ENCODE results near the gene BMP5.
"Not testable (repeated sequence)": the region's sequence is repeated elsewhere in the genome, so short reads cannot be mapped to it uniquely, and the experiment has no call there.

Gene BMP5

DNA sequence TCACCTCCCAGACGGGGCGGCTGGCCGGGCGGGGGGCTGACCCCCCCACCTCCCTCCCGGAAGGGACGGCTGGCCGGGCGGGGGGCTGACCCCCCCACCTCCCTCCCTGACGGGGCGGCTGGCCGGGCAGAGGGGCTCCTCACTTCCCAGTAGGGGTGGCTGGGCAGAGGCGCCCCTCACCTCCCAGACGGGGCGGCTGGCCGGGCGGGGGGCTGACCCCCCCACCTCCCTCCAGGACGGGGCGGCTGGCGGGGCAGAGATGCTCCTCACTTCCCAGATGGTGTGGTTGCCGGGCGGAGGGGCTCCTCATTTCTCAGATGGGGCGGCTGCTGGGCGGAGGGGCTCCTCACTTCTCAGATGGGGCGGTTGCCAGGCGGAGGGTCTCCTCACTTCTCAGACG, 34.5 kb upstream of the BMP5 start:
- not testable (repeated sequence) for H3K4me1 ChIP-seq (ENCODE audit: control insufficient read depth, insufficient read depth, low read depth, low read length); H3K27me3 ChIP-seq (ENCODE audit: control insufficient read depth in 1 of 2, insufficient read depth in 1 of 2, low read length in 2 of 2); H2BK120ac ChIP-seq (ENCODE audit: low read depth, low read length); H2AFZ ChIP-seq (ENCODE audit: low read depth, low read length); H3K4me2 ChIP-seq (ENCODE audit: low read length, poor library complexity, severe bottlenecking); H3K4me3 ChIP-seq (ENCODE audit: insufficient read depth in 1 of 2, low read depth in 1 of 2, low read length in 2 of 2); H2AK5ac ChIP-seq (ENCODE audit: low read length, severe bottlenecking); H3K18ac ChIP-seq (ENCODE audit: low read depth in 1 of 2, low read length in 2 of 2); H3K27ac ChIP-seq (ENCODE audit: low read length, poor library complexity, severe bottlenecking); H2BK15ac ChIP-seq (ENCODE audit: low read depth, poor library complexity, severe bottlenecking); H2BK5ac ChIP-seq (ENCODE audit: low read depth, low read length, poor library complexity, severe bottlenecking); H3K36me3 ChIP-seq (ENCODE audit: control insufficient read depth in 1 of 2, insufficient read depth in 2 of 2, low read depth in 1 of 2, low read length in 2 of 2); DNase-seq; H3K14ac ChIP-seq (ENCODE audit: low read length in 2 of 2); H4K8ac ChIP-seq (ENCODE audit: low read length); H4K91ac ChIP-seq (ENCODE audit: low read length); H3K4ac ChIP-seq (ENCODE audit: low read depth in 1 of 2, low read length in 2 of 2); H3K9me3 ChIP-seq (ENCODE audit: control insufficient read depth, low read length); H3K79me1 ChIP-seq (replicated peaks; ENCODE audit: low read length, poor library complexity, severe bottlenecking); H3K23ac ChIP-seq (ENCODE audit: low read length in 2 of 2); H3K9ac ChIP-seq (ENCODE audit: low read length); H2BK12ac ChIP-seq (ENCODE audit: low read length in 2 of 2)
- WGBS: no CpG with 5 or more reads among the region's 26 CpGs

DNA sequence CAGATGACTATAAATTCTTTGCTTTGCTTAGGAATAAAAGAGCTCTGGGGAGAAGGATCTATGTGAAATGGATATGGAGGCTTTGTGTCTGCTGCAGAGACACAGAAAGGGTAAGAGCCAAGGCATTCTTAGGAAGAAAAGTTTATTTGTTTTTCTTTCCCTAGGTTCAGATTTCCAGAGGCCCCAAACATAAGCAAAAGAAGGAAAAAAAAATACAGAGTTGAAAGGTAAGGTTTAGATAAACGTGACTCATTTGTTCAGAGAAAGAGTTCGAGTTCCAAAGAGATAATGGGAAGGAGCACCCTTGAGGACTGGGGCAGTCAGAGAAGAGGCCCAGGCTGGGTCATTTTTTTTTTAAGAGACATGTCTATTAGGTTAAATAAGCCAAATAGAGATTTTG, 27.4 kb upstream of the BMP5 start:
- no peaks in the 10 kb centered on the region for H3K9me3 ChIP-seq (ENCODE audit: control insufficient read depth, low read length)
- no peaks in the 10 kb centered on the region for H3K36me3 ChIP-seq (ENCODE audit: control insufficient read depth in 1 of 2, insufficient read depth in 2 of 2, low read depth in 1 of 2, low read length in 2 of 2)
- H2BK5ac ChIP-seq (ENCODE audit: low read depth, low read length, poor library complexity, severe bottlenecking): no peak overlapping the region
- H3K9ac ChIP-seq (ENCODE audit: low read length): no peak overlapping the region
- peak; percentile 58 for DNase-seq
- WGBS: 0% methylated on average over 2 of the region's 2 CpGs
- no peak overlapping the region for H2BK15ac ChIP-seq (ENCODE audit: low read depth, poor library complexity, severe bottlenecking)
- H3K27ac ChIP-seq (ENCODE audit: low read length, poor library complexity, severe bottlenecking): peak overlapping the region; percentile 81
- H3K14ac ChIP-seq (ENCODE audit: low read length in 2 of 2): no peak overlapping the region
- H3K23ac ChIP-seq (ENCODE audit: low read length in 2 of 2): no peak overlapping the region
- no peak overlapping the region for H3K18ac ChIP-seq (ENCODE audit: low read depth in 1 of 2, low read length in 2 of 2)
- no peak overlapping the region for H2AK5ac ChIP-seq (ENCODE audit: low read length, severe bottlenecking)
- H3K4me1 ChIP-seq (ENCODE audit: control insufficient read depth, insufficient read depth, low read depth, low read length): peaks cover 4% of the 10 kb centered on the region
- no peak overlapping the region for H2BK120ac ChIP-seq (ENCODE audit: low read depth, low read length)
- no peaks in the 10 kb centered on the region for H3K27me3 ChIP-seq (ENCODE audit: control insufficient read depth in 1 of 2, insufficient read depth in 1 of 2, low read length in 2 of 2)
- no peaks in the 10 kb centered on the region for H3K79me1 ChIP-seq (replicated peaks; ENCODE audit: low read length, poor library complexity, severe bottlenecking)
- H3K4me3 ChIP-seq (ENCODE audit: insufficient read depth in 1 of 2, low read depth in 1 of 2, low read length in 2 of 2): no peak overlapping the region
- no peak overlapping the region for H4K8ac ChIP-seq (ENCODE audit: low read length)
- no peak overlapping the region for H3K4ac ChIP-seq (ENCODE audit: low read depth in 1 of 2, low read length in 2 of 2)
- no peak overlapping the region for H3K4me2 ChIP-seq (ENCODE audit: low read length, poor library complexity, severe bottlenecking)
- no peak overlapping the region for H4K91ac ChIP-seq (ENCODE audit: low read length)
- no peak overlapping the region for H2AFZ ChIP-seq (ENCODE audit: low read depth, low read length)
- no peak overlapping the region for H2BK12ac ChIP-seq (ENCODE audit: low read length in 2 of 2)

DNA sequence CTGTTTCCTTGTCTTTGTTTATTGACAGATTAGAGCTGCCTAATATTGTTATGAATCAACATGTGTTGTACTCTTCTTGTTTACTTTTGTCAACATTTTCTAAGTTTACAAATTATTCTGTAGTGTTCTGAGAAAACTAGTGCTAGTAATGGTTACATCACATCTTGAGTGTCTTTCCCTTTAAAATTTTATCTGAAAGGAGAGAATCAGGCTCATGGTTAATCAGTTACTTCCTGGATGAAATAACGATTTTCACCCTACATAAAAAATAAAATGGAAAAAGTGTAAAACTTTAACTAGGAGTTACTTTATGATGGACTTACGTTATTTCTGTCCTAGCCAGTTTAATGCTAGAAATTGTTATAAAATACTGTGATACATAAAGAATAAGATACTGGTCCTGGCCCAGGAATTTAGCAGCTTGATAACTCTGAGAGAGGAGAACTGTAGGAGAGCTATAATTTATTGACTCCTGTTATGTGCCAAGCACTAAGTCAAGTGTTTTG, 26.4 kb upstream of the BMP5 start:
- Histone ChIP-seq H3K4me1 (ENCODE audit: control insufficient read depth, insufficient read depth, low read depth, low read length) (peaks cover 4% of the 10 kb centered on the region), H3K23ac (ENCODE audit: low read length in 2 of 2) (no peak overlapping the region), H3K9me3 (ENCODE audit: control insufficient read depth, low read length) (no peaks in the 10 kb centered on the region), H3K27me3 (ENCODE audit: control insufficient read depth in 1 of 2, insufficient read depth in 1 of 2, low read length in 2 of 2) (no peaks in the 10 kb centered on the region), H4K8ac (ENCODE audit: low read length) (no peak overlapping the region), H3K4ac (ENCODE audit: low read depth in 1 of 2, low read length in 2 of 2) (no peak overlapping the region), H2AK5ac (ENCODE audit: low read length, severe bottlenecking) (no peak overlapping the region), H2BK5ac (ENCODE audit: low read depth, low read length, poor library complexity, severe bottlenecking) (peak overlapping the region; percentile 44), H2BK15ac (ENCODE audit: low read depth, poor library complexity, severe bottlenecking) (no peak overlapping the region), H3K27ac (ENCODE audit: low read length, poor library complexity, severe bottlenecking) (peak overlapping the region; percentile 99), H2BK12ac (ENCODE audit: low read length in 2 of 2) (no peak overlapping the region), H2BK120ac (ENCODE audit: low read depth, low read length) (no peak overlapping the region), H3K4me3 (ENCODE audit: insufficient read depth in 1 of 2, low read depth in 1 of 2, low read length in 2 of 2) (no peak overlapping the region), H2AFZ (ENCODE audit: low read depth, low read length) (no peak overlapping the region), H4K91ac (ENCODE audit: low read length) (no peak overlapping the region), H3K9ac (ENCODE audit: low read length) (no peak overlapping the region), H3K14ac (ENCODE audit: low read length in 2 of 2) (no peak overlapping the region), H3K36me3 (ENCODE audit: control insufficient read depth in 1 of 2, insufficient read depth in 2 of 2, low read depth in 1 of 2, low read length in 2 of 2) (no peaks in the 10 kb centered on the region), H3K79me1 (replicated peaks; ENCODE audit: low read length, poor library complexity, severe bottlenecking) (no peaks in the 10 kb centered on the region), H3K18ac (ENCODE audit: low read depth in 1 of 2, low read length in 2 of 2) (no peak overlapping the region), H3K4me2 (ENCODE audit: low read length, poor library complexity, severe bottlenecking) (peak overlapping the region; percentile 58)
- WGBS: no CpG with 5 or more reads among the region's 2 CpGs
- no peak for DNase-seq

DNA sequence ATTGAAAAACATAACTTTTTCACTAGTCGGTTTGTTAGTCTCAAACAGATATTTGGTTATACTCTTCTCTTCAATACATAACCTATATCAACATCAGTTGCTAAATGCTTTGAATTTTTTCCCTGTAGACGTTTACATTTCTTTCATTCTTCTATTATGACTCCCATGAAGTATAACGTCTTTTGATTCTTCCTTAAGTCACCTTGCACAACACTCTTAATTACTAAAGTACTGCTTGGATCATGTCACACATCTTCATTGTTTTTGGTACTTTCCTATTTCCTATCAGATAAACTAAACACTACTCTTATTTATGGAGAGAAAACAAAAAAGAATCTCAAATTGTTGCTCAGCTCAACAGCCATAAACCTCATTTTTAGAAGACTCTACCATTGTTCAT, 23.0 kb upstream of the BMP5 start:
- WGBS: 18% methylated on average over 3 of the region's 3 CpGs
- no peak overlapping the region for H3K18ac ChIP-seq (ENCODE audit: low read depth in 1 of 2, low read length in 2 of 2)
- no peak overlapping the region for H2AK5ac ChIP-seq (ENCODE audit: low read length, severe bottlenecking)
- peaks cover 4% of the 10 kb centered on the region for H3K4me1 ChIP-seq (ENCODE audit: control insufficient read depth, insufficient read depth, low read depth, low read length)
- H4K8ac ChIP-seq (ENCODE audit: low read length): no peak overlapping the region
- H2AFZ ChIP-seq (ENCODE audit: low read depth, low read length): no peak overlapping the region
- H3K4me2 ChIP-seq (ENCODE audit: low read length, poor library complexity, severe bottlenecking): no peak overlapping the region
- peak overlapping the region; percentile 73 for H2BK5ac ChIP-seq (ENCODE audit: low read depth, low read length, poor library complexity, severe bottlenecking)
- H3K36me3 ChIP-seq (ENCODE audit: control insufficient read depth in 1 of 2, insufficient read depth in 2 of 2, low read depth in 1 of 2, low read length in 2 of 2): no peaks in the 10 kb centered on the region
- no peak overlapping the region for H3K9ac ChIP-seq (ENCODE audit: low read length)
- H3K4me3 ChIP-seq (ENCODE audit: insufficient read depth in 1 of 2, low read depth in 1 of 2, low read length in 2 of 2): no peak overlapping the region
- no peak overlapping the region for H3K14ac ChIP-seq (ENCODE audit: low read length in 2 of 2)
- H2BK120ac ChIP-seq (ENCODE audit: low read depth, low read length): no peak overlapping the region
- no peak overlapping the region for H2BK12ac ChIP-seq (ENCODE audit: low read length in 2 of 2)
- H3K27ac ChIP-seq (ENCODE audit: low read length, poor library complexity, severe bottlenecking): peak overlapping the region; percentile 81
- no peak overlapping the region for H4K91ac ChIP-seq (ENCODE audit: low read length)
- H2BK15ac ChIP-seq (ENCODE audit: low read depth, poor library complexity, severe bottlenecking): no peak overlapping the region
- peak; percentile 12 for DNase-seq
- no peak overlapping the region for H3K4ac ChIP-seq (ENCODE audit: low read depth in 1 of 2, low read length in 2 of 2)
- no peaks in the 10 kb centered on the region for H3K27me3 ChIP-seq (ENCODE audit: control insufficient read depth in 1 of 2, insufficient read depth in 1 of 2, low read length in 2 of 2)
- H3K23ac ChIP-seq (ENCODE audit: low read length in 2 of 2): no peak overlapping the region
- H3K9me3 ChIP-seq (ENCODE audit: control insufficient read depth, low read length): no peaks in the 10 kb centered on the region
- no peaks in the 10 kb centered on the region for H3K79me1 ChIP-seq (replicated peaks; ENCODE audit: low read length, poor library complexity, severe bottlenecking)
